ENCODE measurements around the gene SP140L. TPM values are rescaled to one million over a fixed set of nuclear protein-coding genes. Genes with fewer than 3 reads are reported as not detected.
A peak's percentile ranks its signal among the peaks of the same experiment; 100 is the strongest.
"Not testable (repeated sequence)": the region's sequence is repeated elsewhere in the genome, so short reads cannot be mapped to it uniquely, and the experiment has no call there.

SP140L gene
- total and polyA plus RNA-seq, 2 experiments from 2014 or later, result 0.30 TPM; not detected in 1

DNA sequence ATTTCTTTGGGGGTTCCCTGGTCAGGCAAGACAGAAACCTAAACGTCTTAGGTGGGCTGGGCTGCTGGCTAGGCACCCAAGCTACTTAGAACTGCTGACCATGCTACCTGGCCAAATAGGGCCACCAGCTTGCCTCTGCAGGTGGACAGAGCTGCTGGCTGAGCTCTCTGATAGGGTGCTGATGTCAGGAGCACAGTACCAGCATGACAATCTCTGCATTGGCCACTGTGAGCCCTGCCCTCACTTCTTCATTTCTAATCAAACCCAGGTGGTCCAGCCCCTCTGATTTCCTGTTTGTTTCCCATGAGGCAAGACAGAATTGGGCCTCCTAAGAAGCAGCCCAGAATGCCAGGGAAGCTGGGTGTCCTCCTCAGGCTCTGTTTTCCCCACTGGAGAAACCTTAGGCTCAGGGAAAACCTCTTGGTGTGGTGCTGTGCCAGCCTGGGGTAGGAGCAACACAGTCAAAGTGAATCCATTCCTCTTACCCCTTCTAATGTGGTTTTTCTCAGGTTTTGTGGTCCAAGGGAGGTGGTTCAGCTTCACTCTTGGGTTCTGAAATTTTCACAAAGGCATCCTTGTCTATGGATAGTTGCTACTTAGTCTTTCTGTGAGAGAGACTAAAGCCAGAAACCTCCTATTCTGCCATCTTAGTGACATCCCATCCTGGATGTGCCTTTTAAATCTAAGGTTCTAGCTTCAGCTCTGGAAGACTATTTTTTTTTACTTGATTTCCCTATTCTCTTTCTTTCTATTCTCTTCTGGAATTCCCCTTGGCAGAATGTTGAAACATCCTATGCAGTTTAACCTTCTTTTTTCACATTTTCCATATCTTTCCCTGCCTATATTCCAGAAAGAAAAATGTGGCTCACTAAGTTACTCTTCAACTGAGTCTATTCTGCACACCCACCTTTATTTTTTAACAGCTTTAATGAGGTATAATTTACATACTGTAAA, 104.2 kb downstream of the SP140L start:
- Histone ChIP-seq H3K27me3 (no peaks in the 10 kb centered on the region), H3K9me3 (ENCODE audit: low read depth) (no peaks in the 10 kb centered on the region), H3K4me1 (ENCODE audit: low read depth) (no peaks in the 10 kb centered on the region), H3K27ac (no peak overlapping the region), H3K4me3 (no peak overlapping the region), H3K36me3 (no peaks in the 10 kb centered on the region)
- DNase-seq (ENCODE audit: low read depth in 1 of 2, low spot score in 1 of 2), result peak in 1 of 2 donors; percentile 6
- TF ChIP-seq, protein P1, sequence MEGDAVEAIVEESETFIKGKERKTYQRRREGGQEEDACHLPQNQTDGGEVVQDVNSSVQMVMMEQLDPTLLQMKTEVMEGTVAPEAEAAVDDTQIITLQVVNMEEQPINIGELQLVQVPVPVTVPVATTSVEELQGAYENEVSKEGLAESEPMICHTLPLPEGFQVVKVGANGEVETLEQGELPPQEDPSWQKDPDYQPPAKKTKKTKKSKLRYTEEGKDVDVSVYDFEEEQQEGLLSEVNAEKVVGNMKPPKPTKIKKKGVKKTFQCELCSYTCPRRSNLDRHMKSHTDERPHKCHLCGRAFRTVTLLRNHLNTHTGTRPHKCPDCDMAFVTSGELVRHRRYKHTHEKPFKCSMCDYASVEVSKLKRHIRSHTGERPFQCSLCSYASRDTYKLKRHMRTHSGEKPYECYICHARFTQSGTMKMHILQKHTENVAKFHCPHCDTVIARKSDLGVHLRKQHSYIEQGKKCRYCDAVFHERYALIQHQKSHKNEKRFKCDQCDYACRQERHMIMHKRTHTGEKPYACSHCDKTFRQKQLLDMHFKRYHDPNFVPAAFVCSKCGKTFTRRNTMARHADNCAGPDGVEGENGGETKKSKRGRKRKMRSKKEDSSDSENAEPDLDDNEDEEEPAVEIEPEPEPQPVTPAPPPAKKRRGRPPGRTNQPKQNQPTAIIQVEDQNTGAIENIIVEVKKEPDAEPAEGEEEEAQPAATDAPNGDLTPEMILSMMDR (IDR thresholded peaks at IDR 0.05; ENCODE audit: low read depth, low read length), result no peak

DNA sequence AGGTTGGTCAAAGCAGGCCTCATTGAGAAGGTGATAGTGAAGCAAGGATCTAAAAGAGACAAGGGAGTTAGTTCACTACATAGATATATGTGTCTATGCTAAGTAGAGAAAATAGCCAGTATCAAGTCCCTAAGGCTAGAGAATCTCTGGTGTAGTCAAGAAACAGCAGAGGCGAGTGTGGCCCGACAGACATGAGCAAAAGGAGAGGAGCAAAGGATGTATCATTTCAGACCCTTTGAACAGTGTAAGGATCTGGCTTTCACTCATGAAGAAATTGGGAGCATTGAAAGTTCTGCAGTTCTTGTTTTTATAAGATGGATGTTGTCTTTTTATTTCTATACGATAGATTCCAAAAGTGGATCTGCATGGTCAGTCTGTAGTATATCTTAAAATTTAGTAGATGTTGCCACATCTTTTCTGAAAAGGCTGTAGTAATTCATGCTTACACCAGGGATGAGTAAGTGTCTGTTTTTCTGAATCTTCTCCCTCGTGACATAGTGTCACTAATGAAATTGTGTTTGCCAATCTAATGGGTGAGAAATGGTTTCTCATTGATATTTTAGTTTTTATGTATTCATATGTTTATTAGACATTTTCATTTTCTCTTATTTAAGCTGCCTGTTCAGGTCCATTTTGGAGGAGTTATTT, 107.8 kb downstream of the SP140L start:
- no peaks in the 10 kb centered on the region for H3K9me3 ChIP-seq (ENCODE audit: low read depth)
- H3K27ac ChIP-seq, result no peak overlapping the region
- TF ChIP-seq, protein P1 (IDR thresholded peaks at IDR 0.05; ENCODE audit: low read depth, low read length), result no peak
- no peaks in the 10 kb centered on the region for H3K36me3 ChIP-seq
- H3K27me3 ChIP-seq, result no peaks in the 10 kb centered on the region
- no peak for DNase-seq (ENCODE audit: low read depth in 1 of 2, low spot score in 1 of 2)
- H3K4me3 ChIP-seq, result no peak overlapping the region
- H3K4me1 ChIP-seq (ENCODE audit: low read depth), result no peaks in the 10 kb centered on the region

DNA sequence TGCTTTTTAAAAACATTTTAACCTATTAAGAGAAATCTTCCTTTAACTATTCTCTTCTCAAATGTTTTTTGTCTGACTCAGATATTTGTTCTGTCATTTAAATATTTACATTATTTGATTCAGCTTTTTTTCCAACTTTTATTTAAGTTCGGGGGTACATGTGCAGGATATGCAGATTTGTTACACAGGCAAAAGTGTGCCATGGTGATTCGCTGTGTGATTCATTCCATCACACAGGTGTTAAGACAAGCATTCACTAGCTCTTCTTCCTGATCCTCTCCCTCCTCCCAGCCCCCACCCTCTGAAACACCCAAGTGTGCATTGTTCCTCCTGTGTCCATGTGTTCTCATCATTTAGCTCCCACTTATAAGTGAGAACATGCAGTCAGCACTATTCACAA, 108.4 kb downstream of the SP140L start:
- TF ChIP-seq, protein P1 (IDR thresholded peaks at IDR 0.05; ENCODE audit: low read depth, low read length), result no peak
- Histone ChIP-seq H3K4me1 (ENCODE audit: low read depth) (no peaks in the 10 kb centered on the region), H3K27ac (no peak overlapping the region), H3K36me3 (no peaks in the 10 kb centered on the region), H3K27me3 (no peaks in the 10 kb centered on the region), H3K4me3 (no peak overlapping the region), H3K9me3 (ENCODE audit: low read depth) (no peaks in the 10 kb centered on the region)
- DNase-seq (ENCODE audit: low read depth in 1 of 2, low spot score in 1 of 2), result no peak

DNA sequence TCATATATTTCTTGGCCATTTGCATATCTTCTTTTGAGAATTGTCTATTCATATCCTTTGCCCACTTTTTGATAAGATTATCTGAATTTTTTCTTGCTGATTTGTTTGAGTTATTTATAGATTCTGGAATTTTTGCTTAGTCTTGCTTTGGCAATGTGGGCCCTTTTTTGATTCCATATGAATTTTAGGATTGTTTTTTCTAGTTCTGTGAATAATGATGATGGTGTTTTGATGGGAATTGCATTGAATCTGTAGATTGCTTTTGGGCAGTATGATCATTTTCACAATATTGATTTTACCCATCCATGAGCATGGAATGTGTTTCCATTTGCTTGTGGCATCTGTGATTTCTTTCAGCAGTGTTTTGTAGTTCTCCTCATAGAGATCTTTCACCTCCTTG, 112.1 kb downstream of the SP140L start:
- not testable (repeated sequence) for H3K9me3 ChIP-seq (ENCODE audit: low read depth); H3K27me3 ChIP-seq; H3K36me3 ChIP-seq; H3K27ac ChIP-seq; DNase-seq (ENCODE audit: low read depth in 1 of 2, low spot score in 1 of 2); H3K4me3 ChIP-seq; H3K4me1 ChIP-seq (ENCODE audit: low read depth)

DNA sequence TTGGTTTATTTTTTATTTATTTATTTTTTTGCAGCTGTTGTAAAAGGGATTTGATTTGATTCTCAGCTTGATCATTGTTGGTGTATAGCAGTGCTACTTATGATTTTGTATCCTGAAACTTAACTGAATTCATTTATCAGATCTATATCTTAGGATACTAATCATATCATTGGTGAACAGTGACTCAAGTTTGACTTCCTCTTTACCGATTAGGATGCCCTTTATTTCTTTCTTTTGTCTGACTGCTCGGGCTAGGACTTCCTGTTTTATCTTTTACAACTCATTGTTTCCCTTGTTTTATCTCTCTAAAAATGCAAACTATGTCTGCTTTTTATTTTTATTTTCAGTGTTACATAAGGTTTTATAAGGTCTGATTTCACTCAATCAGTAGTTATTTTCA, 112.6 kb downstream of the SP140L start:
- Histone ChIP-seq H3K27ac (no peak overlapping the region), H3K36me3 (no peaks in the 10 kb centered on the region), H3K4me3 (no peak overlapping the region), H3K9me3 (ENCODE audit: low read depth) (no peaks in the 10 kb centered on the region), H3K4me1 (ENCODE audit: low read depth) (no peaks in the 10 kb centered on the region), H3K27me3 (no peaks in the 10 kb centered on the region)
- no peak for DNase-seq (ENCODE audit: low read depth in 1 of 2, low spot score in 1 of 2)
- TF ChIP-seq, protein P1 (IDR thresholded peaks at IDR 0.05; ENCODE audit: low read depth, low read length), result no peak
